Measurements from ENCODE around the gene CCR8. TPM values are rescaled to one million over a fixed set of nuclear protein-coding genes. Genes with fewer than 3 reads are reported as not detected.

Gene CCR8
- total RNA-seq, 1 experiment from 2014 or later = not detected

DNA sequence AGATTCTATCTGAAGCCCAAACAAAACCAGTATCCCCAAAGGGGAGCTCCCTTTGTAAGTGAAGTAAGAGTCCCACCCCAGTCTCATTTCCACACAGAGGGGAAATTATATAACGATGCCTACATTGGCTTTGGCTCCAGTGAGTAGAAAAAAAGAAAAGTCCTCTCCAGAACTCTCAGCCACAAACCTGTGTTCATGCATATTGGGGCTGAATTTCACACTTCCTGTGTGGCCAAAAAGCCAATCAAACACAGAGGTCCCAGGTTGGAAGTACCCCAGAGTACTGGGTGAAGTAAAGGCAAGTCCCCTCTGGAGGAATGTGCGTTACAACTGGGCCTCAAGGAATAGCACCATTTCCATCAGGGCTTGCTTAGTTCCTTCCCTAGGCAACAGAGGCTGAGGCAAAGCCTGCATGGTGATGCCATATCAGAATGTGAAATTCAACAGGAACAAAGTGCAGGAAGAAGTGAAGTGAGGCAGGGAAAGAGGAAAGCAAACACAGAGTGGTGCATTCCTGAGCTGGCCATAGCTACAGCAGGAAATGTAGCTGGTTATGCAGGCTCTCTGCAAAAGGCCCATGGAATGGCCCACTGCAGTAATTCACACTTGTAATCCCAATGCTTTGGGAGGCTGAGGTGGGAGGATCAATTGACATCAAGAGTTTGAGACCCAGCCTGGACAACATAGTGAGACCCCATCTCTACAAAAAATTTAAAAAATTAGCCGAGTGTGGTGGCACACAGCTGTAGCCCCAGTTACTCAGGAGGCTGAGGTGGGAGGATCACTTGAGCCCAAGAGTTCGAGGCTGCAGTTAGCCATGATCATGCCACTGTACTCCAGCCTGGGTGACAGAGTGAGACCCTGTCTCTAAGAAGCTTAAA is 33.1 kb upstream of the CCR8 start:
- H2AFZ ChIP-seq (ENCODE audit: low read length) = no peak overlapping the region
- no peaks in the 10 kb centered on the region for H3K36me3 ChIP-seq (ENCODE audit: insufficient read depth, low read length)
- no peaks in the 10 kb centered on the region for H3K4me1 ChIP-seq (ENCODE audit: low read length)
- peaks cover 21% of the 10 kb centered on the region for H3K9me3 ChIP-seq (ENCODE audit: low read length)
- H3K79me2 ChIP-seq (ENCODE audit: low read length) = no peaks in the 10 kb centered on the region
- no peaks in the 10 kb centered on the region for H3K9me2 ChIP-seq (replicated peaks; ENCODE audit: insufficient read depth, low read length)
- no peak overlapping the region for H3K27ac ChIP-seq (ENCODE audit: low read length)
- no peaks in the 10 kb centered on the region for H3K27me3 ChIP-seq (ENCODE audit: low read length)
- no peak overlapping the region for H3K4me2 ChIP-seq (ENCODE audit: low read depth, low read length, poor library complexity, severe bottlenecking)
- H3K4me3 ChIP-seq (ENCODE audit: low read length) = no peak overlapping the region
- no peaks in the 10 kb centered on the region for H4K20me1 ChIP-seq (ENCODE audit: insufficient read depth, low read depth, low read length)
- no peak overlapping the region for H3K9ac ChIP-seq (ENCODE audit: low read length)
- peak; percentile 27 for DNase-seq

DNA sequence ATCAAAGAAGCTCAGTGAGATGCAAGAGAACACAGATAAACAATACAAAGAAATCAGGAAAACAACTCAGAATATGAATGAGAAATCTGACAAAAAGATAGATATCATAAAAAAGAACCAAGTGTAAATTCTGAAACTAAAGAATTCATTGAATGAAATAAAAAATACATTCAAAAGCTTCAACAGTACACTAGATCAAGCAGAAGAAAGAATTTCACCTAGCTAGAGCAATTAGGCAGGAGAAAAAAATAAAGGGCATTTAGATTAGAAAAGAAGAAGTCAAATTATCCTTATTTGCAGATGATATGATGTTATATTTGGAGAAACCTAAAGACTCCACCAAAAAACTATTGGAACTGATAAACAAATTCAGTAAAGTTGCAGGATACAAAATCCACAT is 30.2 kb upstream of the CCR8 start:
- no peak overlapping the region for H3K4me2 ChIP-seq (ENCODE audit: low read depth, low read length, poor library complexity, severe bottlenecking)
- H3K36me3 ChIP-seq (ENCODE audit: insufficient read depth, low read length) = no peaks in the 10 kb centered on the region
- no peak overlapping the region for H3K4me3 ChIP-seq (ENCODE audit: low read length)
- H2AFZ ChIP-seq (ENCODE audit: low read length) = no peak overlapping the region
- DNase-seq = peak; percentile 43
- no peak overlapping the region for H3K27ac ChIP-seq (ENCODE audit: low read length)
- no peak overlapping the region for H3K9ac ChIP-seq (ENCODE audit: low read length)
- no peaks in the 10 kb centered on the region for H3K27me3 ChIP-seq (ENCODE audit: low read length)
- H3K4me1 ChIP-seq (ENCODE audit: low read length) = no peaks in the 10 kb centered on the region
- H4K20me1 ChIP-seq (ENCODE audit: insufficient read depth, low read depth, low read length) = no peaks in the 10 kb centered on the region
- H3K9me3 ChIP-seq (ENCODE audit: low read length) = peaks cover 28% of the 10 kb centered on the region
- H3K9me2 ChIP-seq (replicated peaks; ENCODE audit: insufficient read depth, low read length) = no peaks in the 10 kb centered on the region
- H3K79me2 ChIP-seq (ENCODE audit: low read length) = no peaks in the 10 kb centered on the region

DNA sequence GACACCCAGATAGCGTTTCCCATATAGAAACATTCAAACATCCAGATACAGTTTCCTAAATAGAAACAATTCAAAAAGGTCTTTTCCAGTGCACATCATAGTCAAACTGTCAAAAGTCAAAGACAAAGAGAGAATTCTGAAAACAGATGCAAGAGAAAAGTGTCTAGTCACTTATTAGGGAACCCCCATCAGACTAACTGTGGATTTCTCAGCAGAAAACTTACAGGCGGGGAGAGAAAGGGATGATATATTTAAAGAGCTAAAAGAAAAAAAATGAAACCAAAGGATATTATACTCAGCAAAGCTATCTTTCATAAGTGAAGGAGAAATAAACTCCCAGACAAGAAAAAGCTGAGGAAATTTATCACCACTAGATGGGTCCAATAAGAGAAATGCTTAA is 27.3 kb upstream of the CCR8 start:
- Histone ChIP-seq H3K36me3 (ENCODE audit: insufficient read depth, low read length) (no peaks in the 10 kb centered on the region), H3K9ac (ENCODE audit: low read length) (no peak overlapping the region), H2AFZ (ENCODE audit: low read length) (no peak overlapping the region), H3K4me2 (ENCODE audit: low read depth, low read length, poor library complexity, severe bottlenecking) (no peak overlapping the region), H3K9me3 (ENCODE audit: low read length) (peaks cover 28% of the 10 kb centered on the region), H3K9me2 (replicated peaks; ENCODE audit: insufficient read depth, low read length) (no peaks in the 10 kb centered on the region), H3K27me3 (ENCODE audit: low read length) (no peaks in the 10 kb centered on the region), H4K20me1 (ENCODE audit: insufficient read depth, low read depth, low read length) (no peaks in the 10 kb centered on the region), H3K4me1 (ENCODE audit: low read length) (no peaks in the 10 kb centered on the region), H3K4me3 (ENCODE audit: low read length) (no peak overlapping the region), H3K27ac (ENCODE audit: low read length) (no peak overlapping the region), H3K79me2 (ENCODE audit: low read length) (no peaks in the 10 kb centered on the region)
- DNase-seq = no peak

DNA sequence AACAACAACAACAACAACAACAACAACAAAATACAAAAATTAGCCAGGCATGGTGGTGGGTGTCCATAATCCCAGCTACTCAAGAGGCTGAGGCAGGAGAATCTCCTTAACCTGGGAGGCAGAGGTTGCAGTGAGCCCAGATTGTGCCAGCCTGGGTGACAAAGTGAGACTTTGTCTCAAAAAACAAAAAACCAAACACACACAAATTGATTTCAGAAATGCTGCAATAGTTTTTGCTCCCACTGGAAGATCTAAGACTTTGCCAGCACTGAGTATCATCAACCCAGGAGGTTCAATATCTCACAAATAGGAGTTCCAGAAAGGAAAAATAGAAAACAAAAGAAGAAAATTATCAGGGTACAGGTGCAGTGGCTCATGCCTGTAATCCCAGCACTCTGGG is 16.2 kb upstream of the CCR8 start:
- Histone ChIP-seq H2AFZ (ENCODE audit: low read length) (no peak overlapping the region), H3K27me3 (ENCODE audit: low read length) (no peaks in the 10 kb centered on the region), H3K4me2 (ENCODE audit: low read depth, low read length, poor library complexity, severe bottlenecking) (no peak overlapping the region), H3K4me1 (ENCODE audit: low read length) (no peaks in the 10 kb centered on the region), H3K27ac (ENCODE audit: low read length) (no peak overlapping the region), H3K9me3 (ENCODE audit: low read length) (no peaks in the 10 kb centered on the region), H3K9me2 (replicated peaks; ENCODE audit: insufficient read depth, low read length) (no peaks in the 10 kb centered on the region), H3K36me3 (ENCODE audit: insufficient read depth, low read length) (no peaks in the 10 kb centered on the region), H3K79me2 (ENCODE audit: low read length) (no peaks in the 10 kb centered on the region), H4K20me1 (ENCODE audit: insufficient read depth, low read depth, low read length) (no peaks in the 10 kb centered on the region), H3K9ac (ENCODE audit: low read length) (no peak overlapping the region), H3K4me3 (ENCODE audit: low read length) (no peak overlapping the region)
- DNase-seq = no peak

DNA sequence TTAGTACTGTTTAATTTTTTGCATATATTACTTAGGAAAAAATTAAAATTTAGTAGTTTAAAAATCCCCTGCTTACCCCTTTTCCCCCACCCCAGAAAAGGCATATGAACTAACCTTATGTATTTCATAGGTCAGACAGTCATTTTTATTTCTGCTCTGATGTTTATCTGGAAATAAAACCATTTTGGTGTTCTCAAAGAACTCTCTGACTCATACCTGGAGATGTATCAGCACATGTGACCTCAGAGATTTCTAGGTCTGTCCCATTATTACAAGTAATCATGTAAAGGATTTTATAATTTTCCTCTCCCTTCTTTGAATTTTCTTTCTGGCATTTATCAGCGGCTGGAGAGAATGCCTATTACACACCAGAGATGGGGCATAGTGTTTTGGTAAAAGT is 14.1 kb upstream of the CCR8 start:
- H3K36me3 ChIP-seq (ENCODE audit: insufficient read depth, low read length) = no peaks in the 10 kb centered on the region
- H3K4me3 ChIP-seq (ENCODE audit: low read length) = no peak overlapping the region
- no peak overlapping the region for H3K9ac ChIP-seq (ENCODE audit: low read length)
- H3K4me2 ChIP-seq (ENCODE audit: low read depth, low read length, poor library complexity, severe bottlenecking) = no peak overlapping the region
- H3K27me3 ChIP-seq (ENCODE audit: low read length) = no peaks in the 10 kb centered on the region
- H3K9me3 ChIP-seq (ENCODE audit: low read length) = no peaks in the 10 kb centered on the region
- no peaks in the 10 kb centered on the region for H3K4me1 ChIP-seq (ENCODE audit: low read length)
- H2AFZ ChIP-seq (ENCODE audit: low read length) = no peak overlapping the region
- H4K20me1 ChIP-seq (ENCODE audit: insufficient read depth, low read depth, low read length) = no peaks in the 10 kb centered on the region
- H3K9me2 ChIP-seq (replicated peaks; ENCODE audit: insufficient read depth, low read length) = no peaks in the 10 kb centered on the region; the same call in 1 of the 2 replicates
- H3K27ac ChIP-seq (ENCODE audit: low read length) = no peak overlapping the region
- no peak for DNase-seq
- no peaks in the 10 kb centered on the region for H3K79me2 ChIP-seq (ENCODE audit: low read length)

DNA sequence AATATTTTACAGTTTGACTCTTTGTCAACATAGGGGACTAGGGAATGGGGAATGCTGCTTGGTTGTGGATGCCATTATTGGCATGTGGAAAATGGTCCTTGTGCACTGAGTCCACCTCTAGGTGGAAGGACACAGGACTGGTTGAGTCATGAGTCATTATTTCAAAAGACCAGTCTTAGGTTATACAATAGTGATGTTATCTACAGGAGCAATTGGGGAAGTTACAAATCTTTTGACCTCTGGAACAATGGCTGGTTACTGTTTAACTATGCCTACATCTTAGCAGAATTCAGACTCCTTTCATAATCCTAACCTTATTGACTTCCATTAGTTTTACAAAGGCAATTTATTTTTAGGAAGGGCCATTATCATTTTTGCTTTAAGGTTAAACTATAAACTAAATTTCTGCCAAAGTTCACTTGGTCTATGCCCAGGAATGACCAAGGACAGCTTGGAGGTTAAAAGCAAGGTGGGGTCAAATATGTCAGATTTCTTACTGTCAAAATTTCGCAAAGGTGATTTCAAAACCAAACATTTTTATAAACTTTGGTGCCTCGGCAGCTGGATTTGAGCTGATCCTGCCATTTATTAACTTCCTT is 11.8 kb upstream of the CCR8 start:
- Histone ChIP-seq H2AFZ (ENCODE audit: low read length) (no peak overlapping the region), H3K79me2 (ENCODE audit: low read length) (no peaks in the 10 kb centered on the region), H3K9me3 (ENCODE audit: low read length) (no peaks in the 10 kb centered on the region), H3K4me1 (ENCODE audit: low read length) (no peaks in the 10 kb centered on the region), H3K36me3 (ENCODE audit: insufficient read depth, low read length) (no peaks in the 10 kb centered on the region), H3K9me2 (replicated peaks; ENCODE audit: insufficient read depth, low read length) (no peaks in the 10 kb centered on the region; the same call in 1 of the 2 replicates), H3K9ac (ENCODE audit: low read length) (no peak overlapping the region), H3K4me3 (ENCODE audit: low read length) (no peak overlapping the region), H4K20me1 (ENCODE audit: insufficient read depth, low read depth, low read length) (no peaks in the 10 kb centered on the region), H3K27ac (ENCODE audit: low read length) (no peak overlapping the region), H3K27me3 (ENCODE audit: low read length) (no peaks in the 10 kb centered on the region), H3K4me2 (ENCODE audit: low read depth, low read length, poor library complexity, severe bottlenecking) (no peak overlapping the region)
- no peak for DNase-seq

DNA sequence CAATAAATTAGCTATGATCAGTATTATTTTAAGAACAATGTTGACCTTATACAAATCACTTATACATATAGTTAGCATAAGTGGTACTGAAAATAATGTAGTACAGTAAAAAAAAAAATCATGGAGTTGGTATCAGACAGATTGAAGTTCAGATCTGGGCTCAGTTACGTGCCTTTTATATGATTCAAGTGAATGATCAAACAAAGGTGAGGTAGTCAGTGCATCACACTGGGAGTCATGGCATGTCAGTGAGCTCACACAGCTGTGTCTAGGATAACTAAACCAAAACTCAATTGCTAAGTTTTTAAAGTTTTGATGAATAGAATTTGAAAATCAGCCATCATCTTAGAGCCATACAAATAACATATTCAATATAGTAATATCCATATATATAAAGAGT is 11.2 kb upstream of the CCR8 start:
- Histone ChIP-seq H3K27me3 (ENCODE audit: low read length) (no peaks in the 10 kb centered on the region), H4K20me1 (ENCODE audit: insufficient read depth, low read depth, low read length) (no peaks in the 10 kb centered on the region), H3K4me3 (ENCODE audit: low read length) (no peak overlapping the region), H3K9ac (ENCODE audit: low read length) (no peak overlapping the region), H3K9me3 (ENCODE audit: low read length) (no peaks in the 10 kb centered on the region), H3K4me1 (ENCODE audit: low read length) (no peaks in the 10 kb centered on the region), H3K79me2 (ENCODE audit: low read length) (no peaks in the 10 kb centered on the region), H3K27ac (ENCODE audit: low read length) (no peak overlapping the region), H2AFZ (ENCODE audit: low read length) (no peak overlapping the region), H3K36me3 (ENCODE audit: insufficient read depth, low read length) (no peaks in the 10 kb centered on the region), H3K4me2 (ENCODE audit: low read depth, low read length, poor library complexity, severe bottlenecking) (no peak overlapping the region), H3K9me2 (replicated peaks; ENCODE audit: insufficient read depth, low read length) (no peaks in the 10 kb centered on the region; the same call in 1 of the 2 replicates)
- no peak for DNase-seq

DNA sequence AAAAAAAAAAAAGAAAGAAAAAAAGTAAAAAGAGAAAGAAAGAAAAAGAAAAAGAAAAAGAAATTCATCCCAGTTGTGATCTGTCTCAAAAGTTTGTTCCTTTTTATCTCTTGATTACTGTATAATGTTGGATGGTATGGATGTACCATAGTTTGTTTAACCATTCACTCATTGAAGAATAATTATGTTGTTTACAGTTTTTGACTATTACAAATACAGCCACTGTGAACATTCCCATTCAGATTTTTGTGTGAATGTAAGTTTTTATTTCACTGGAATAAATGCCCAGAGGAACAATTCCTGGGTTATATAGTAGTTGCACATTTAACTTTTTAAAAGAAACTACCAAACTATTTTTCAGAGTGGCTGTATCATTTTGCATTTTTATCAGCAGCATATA is 10.3 kb upstream of the CCR8 start:
- no peak for DNase-seq
- H2AFZ ChIP-seq (ENCODE audit: low read length) = no peak overlapping the region
- H3K9ac ChIP-seq (ENCODE audit: low read length) = no peak overlapping the region
- H3K4me2 ChIP-seq (ENCODE audit: low read depth, low read length, poor library complexity, severe bottlenecking) = no peak overlapping the region
- no peak overlapping the region for H3K27ac ChIP-seq (ENCODE audit: low read length)
- no peak overlapping the region for H3K4me3 ChIP-seq (ENCODE audit: low read length)
- H3K9me3 ChIP-seq (ENCODE audit: low read length) = no peaks in the 10 kb centered on the region
- H4K20me1 ChIP-seq (ENCODE audit: insufficient read depth, low read depth, low read length) = no peaks in the 10 kb centered on the region
- H3K36me3 ChIP-seq (ENCODE audit: insufficient read depth, low read length) = no peaks in the 10 kb centered on the region
- H3K79me2 ChIP-seq (ENCODE audit: low read length) = no peaks in the 10 kb centered on the region
- H3K9me2 ChIP-seq (replicated peaks; ENCODE audit: insufficient read depth, low read length) = no peaks in the 10 kb centered on the region; the same call in 1 of the 2 replicates
- no peaks in the 10 kb centered on the region for H3K27me3 ChIP-seq (ENCODE audit: low read length)
- no peaks in the 10 kb centered on the region for H3K4me1 ChIP-seq (ENCODE audit: low read length)
